HG03520 (cell line): Measurements from ENCODE around the gene UBXN7.
"Not testable (repeated sequence)": the region's sequence is repeated elsewhere in the genome, so short reads cannot be mapped to it uniquely, and the experiment has no call there.

Experiments
- ATAC-seq: cut with Tn5 transposase; IDR thresholded peaks from one replicate; pipeline ENCODE4 v1.9.1; 2021; ENCODE audit warnings: mild to moderate bottlenecking, moderate library complexity; ENCODE audit not compliant: unreplicated experiment

UBXN7 gene

DNA sequence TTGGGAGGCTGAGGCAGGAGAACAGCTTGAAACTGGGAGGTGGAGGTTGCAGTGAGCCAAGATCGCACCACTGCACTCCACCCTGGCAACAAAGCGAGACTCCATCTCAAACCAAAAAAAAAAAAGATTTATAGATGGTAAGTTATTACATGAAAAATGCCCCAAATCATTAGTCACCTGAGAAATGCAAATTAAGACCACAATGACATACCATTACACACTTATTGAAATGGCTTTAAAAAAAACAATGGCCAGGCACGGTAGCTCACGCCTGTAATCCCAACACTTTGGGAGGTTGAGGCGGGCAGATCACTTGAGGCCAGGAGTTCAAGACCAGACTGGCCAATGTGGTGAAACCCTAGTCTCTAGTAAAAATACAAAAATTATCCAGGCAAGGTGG lies 10.6 kb downstream of the UBXN7 start:
- ATAC-seq, result not testable (repeated sequence)

DNA sequence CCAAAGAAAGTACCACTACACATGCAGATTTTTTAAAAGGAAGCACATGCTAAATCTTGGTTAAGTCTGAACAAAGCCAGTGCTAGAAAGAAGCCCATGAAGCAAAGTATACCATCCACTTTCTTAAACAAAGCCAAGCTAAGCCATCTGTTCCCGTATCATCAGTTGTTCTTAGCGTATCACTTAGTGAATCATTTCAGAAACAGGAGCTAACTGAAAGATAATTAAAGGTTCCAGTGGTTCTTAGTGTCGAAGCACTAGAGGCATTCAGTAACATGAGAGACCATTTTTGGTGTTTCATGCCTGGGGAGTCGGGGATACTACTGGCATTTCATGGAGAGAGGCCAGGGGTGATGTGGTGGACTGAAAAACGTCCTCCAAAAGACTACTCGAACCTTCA lies 12.8 kb downstream of the UBXN7 start:
- ATAC-seq, result no peak

DNA sequence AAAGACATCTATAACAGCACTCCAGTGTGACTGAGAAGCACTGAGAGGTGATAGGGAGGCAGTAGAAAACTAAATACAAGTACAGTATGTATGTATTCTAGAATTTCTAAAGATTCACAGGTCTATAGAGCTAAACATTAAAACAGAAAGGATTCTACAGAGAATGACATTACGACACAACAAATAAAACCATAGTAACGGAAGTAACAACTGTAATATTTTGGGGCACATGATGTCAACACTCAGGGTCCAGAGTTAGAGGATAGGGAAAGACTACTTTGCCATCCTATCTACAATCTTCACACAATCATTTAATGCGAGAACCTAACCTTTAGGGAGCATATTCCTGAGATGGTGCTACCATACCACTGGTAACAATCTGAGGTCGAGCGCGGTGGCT lies 13.6 kb downstream of the UBXN7 start:
- no peak for ATAC-seq

DNA sequence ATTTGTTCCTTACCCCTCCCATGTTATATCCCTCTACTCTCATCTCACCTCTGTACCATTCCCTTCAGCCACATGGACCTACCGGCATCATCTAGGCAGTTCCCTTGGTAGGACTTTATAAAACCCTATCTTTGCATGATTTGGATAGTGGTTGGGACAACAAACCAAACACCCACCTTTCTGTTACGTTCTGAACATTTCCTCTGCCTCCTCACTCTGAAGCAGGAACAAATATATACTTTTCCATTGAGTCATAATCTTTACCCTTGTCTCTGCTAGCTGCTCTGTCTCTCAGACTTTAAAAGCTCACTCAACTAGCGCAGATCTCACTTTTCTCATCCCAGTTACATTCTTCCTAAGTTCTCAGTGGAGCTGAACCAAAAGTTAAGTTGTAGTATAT lies 17.8 kb downstream of the UBXN7 start:
- ATAC-seq, result no peak

DNA sequence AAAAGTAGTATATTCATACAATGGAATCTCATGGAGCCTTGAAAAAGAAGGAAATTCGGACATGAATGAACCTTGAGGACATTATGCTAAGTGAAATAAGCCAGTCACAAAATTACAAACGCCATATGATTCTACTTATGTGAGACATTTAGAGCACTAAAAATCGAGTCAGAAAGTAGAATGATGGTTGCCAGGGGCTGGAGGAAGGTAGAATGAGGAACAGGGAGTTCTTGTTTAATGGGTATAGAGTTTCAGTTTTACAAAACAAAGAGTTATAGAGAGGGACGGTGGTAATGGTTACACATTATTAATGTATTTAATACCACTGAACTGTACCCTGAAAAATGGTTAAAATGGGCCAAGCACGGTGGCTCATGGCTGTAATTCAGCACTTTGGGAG lies 19.5 kb downstream of the UBXN7 start:
- ATAC-seq, result no peak

DNA sequence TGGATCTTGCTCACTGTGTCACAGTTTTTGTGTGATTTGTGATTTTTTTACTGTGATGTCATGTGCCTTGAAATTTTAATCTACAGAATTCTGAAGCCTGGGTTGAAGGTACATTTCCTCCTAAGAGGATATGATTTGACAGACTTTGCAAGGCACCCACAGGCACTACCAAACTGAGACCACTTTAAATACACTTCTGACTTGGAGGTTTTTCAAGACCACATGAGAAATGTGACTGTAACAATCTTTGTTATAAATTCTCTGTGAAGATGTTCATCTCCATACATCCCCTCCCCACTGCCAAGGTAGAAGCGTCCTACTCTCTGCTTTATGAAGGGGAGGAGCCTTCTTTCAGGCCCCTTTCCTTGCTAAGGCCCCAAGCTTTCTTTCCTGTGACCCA lies 22.8 kb downstream of the UBXN7 start:
- ATAC-seq, result no peak

DNA sequence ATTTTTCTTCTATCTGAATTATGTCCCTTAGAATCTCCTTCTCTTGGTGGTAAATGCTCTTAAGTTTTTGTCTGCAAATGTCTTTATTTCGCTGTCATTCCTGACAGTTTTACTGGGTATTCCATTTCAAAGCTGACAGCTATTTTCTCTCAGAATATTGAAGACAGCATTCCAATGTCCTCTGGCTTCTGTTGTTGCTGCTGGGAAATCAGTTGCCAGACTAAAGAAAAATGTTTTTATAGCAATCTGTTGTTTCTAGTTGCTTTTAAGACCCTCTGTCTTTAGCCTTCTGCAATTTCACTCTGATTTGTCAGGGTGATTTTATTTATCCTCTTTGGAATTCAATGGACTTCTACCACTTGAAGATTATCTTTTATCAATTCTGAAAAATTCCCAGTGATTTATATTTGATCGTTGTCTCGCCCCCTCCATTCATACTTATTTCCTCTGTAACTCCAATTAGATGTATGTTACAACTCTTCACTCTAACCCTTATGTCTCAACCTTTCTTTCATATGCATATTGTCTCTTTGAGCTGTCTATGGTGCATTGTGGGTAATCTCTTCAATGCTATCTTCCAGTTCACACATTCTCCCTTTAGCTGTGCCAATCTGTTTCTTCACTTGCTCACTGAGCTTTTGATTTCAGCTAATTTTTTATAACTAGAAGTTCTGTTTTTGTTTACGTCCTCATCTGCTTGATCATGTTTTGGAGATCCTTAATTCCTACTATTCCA lies 23.5 kb downstream of the UBXN7 start:
- no peak for ATAC-seq

DNA sequence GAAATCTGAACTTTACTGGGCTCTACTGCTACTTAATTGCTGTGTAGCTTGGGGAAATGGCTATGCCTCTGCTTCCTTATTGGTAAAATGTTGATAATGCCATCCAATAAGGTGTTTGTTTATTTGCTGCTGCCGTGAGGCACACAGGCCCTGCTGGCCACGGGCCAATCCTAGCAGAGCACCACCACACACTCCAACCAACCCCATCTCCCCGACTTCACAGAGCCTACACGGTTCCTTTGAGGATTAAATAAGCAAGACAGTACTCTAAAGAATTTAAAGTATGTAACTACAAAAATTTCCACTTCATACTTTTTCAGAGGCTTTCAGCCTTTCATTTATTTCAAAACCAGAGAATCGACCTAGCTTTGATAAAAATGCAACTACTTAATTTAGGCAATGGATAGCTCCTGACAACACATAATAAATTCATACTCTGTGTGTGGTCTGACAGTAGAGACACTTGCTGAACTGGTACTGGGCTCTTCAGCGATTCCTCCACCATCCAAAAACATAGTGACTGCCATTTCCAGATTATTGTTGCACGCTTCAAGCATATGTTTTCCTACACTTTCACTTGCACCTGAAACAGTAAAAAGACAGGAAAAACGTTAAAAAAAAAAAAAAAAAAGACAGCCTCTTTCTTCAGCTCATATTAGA lies 25.3 kb downstream of the UBXN7 start:
- ATAC-seq, result no peak

DNA sequence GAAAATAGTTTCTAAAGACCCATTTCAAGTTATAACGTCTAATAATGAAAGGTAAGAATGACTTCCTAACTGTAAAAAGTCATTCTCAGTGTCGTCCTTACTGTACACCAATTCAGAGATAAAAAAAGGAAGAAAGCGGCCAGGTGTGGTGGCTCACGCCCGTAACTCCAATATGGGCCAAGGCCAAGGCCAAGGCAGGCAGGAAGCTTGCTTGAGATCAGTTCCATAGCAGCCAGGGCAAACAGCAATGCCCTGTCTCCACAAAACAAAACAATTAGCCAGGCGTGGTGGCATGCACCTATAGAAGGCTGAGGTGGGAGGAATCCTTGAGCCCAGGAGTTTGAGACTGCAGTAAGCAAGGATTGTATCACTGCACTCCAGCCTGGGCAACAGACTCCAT lies 31.9 kb downstream of the UBXN7 start:
- no peak for ATAC-seq

DNA sequence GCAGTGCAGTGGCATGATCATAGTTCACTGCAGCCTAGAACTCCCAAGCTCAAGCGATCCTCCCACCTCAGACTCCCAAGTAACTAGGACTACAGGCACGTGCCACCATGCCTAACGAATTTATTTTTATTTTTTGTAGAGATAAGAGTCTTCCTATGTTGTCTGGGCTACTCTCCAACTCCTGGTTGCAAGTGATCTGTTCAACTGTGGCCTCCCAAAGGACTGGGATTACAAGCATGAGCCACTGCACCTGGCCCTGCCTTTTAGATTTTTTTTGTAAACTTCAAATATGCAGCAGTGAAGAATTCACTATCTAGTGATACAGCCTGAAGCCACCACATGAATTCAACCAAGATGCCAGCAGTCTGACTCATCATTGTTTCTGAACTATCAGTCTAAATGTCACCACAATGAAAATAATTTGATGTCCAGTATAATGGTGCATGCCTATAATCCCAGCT lies 32.7 kb downstream of the UBXN7 start:
- ATAC-seq, result no peak

DNA sequence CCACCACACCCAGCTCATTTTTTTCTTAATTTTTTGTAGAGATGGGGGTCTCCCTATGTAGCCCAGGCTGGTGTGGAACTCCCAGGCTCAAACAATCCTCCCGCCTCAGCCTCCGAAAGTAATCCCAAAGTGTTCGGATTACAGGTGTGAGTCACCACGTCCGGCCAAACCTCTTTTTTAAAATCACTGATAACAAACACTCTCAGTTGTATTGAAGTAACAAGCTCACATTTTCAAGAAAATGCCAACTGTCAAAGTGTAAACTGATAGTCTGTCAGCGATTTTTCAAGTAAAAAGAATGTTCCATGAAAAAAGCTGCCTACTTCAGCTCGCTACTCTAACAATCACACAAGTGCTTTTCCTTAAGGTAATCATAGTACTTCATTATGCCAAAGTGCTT lies 33.4 kb downstream of the UBXN7 start:
- ATAC-seq, result no peak

DNA sequence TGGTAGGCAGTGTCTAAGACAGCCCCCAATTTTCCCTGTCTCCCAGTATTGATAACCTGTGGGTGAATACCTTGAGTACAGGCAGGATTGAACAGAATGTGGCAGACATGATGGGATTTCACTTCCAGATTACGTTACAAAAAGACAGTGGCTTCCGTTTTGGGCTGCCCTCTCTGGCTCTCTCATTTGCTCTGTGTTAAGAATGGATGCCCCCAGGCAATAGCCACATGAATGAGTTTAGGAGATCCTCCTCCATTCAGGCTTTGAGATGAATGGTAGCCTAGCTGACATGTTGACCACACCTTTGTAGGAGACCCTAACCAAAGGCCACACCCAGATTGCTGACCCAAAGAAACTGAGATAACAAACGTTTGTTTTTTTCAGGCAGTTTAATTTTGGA lies 34.3 kb downstream of the UBXN7 start:
- ATAC-seq, result no peak

DNA sequence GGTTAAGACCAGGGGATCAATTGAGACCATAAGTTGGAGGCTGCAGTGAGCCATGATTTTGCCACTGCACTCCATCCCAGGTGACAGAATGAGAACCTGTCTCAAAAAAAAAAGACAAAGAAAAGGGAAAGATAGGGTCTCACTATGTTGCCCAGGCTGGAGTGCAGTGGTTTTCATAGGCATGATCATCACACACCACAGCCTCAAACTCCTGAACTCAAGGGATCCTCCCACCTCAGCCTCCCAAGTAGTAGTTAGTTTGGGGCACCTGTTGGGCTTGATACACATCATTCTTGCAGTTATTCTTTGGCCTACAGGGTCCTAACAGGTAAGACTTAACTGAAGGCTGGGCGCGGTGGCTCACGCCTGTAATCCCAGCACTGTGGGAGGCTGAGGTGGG lies 42.1 kb downstream of the UBXN7 start:
- ATAC-seq, result no peak

DNA sequence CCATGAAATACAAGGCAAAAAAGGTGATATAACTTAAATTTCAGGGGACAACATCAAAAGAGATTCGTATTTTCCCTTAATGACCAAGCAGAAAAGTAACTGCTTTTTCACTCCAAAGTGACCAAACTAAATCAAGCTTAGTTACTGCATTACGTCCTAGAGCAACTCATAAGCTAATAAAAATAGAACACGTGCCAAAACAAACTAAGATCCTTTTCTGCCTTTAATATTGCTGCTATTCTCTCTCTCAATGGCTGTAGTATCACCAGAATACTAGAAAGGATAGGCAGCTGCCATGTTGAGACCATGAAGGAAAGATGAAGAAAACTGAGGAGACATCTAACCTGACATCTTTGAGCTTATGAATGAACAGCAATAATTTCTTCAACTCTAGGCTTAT lies 43.3 kb downstream of the UBXN7 start:
- no peak for ATAC-seq

DNA sequence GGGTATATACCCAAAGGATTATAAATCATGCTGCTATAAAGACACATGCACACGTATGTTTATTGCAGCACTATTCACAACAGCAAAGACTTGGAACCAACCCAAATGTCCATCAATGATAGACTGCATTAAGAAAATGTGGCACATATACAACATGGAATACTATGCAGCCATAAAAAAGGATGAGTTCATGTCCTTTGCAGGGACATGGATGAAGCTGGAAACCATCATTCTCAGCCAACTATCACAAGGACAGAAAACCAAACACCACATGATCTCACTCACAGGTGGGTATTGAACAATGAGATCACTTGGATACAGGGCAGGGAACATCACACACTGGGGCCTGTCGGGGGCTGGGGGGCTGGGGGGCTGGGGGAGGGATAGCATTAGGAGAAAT lies 44.3 kb downstream of the UBXN7 start:
- ATAC-seq, result not testable (repeated sequence)

DNA sequence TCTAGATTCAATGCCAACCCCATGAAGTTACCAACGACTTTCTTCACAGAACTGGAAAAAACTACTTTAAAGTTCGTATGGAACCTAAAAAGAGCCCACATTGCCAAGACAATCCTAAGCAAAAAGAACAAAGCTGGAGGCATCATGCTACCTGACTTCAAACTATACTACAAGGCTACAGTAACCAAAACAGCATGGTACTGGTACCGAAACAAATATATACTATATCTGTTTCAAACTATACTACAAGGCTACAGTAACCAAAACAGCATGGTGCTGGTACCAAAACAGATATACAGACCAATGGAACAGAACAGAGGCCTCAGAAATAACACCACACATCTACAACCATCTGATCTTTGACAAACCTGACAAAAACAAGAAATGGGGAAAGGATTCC lies 45.4 kb downstream of the UBXN7 start:
- ATAC-seq, result not testable (repeated sequence)

DNA sequence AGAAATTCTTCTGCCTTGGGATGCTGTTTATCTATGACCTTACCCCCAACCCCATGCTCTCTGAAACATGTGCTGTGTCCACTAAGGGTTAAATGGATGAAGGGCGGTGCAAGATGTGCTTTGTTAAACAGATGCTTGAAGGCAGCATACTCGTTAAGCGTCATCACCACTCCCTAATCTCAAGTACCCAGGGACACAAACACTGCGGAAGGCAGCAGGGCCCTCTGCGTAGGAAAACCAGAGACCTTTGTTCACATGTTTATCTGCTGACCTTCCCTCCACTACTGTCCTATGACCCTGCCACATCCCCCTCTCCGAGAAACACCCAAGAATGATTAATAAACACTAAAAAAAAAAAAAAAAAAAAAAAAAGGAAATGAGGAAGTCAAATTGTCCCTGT lies 46.2 kb downstream of the UBXN7 start:
- not testable (repeated sequence) for ATAC-seq

DNA sequence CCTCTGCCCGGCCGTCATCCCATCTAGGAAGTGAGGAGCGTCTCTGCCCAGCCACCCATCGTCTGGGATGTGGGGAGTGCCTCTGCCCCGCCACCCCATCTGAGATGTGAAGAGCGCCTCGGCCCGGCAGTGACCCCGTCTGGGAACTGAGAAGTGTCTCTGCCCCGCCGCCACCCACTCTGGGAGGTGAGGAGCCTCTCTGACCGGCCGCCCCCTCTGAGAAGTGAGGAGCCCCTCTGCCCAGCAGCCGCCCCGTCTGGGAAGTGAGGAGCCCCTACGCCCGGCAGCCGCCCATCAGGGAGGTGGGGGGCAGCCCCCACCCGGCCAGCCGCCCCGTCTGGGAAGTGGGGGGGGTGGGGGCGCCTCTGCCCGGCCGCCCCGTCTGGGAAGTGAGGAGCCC lies 46.8 kb downstream of the UBXN7 start:
- ATAC-seq, result not testable (repeated sequence)

DNA sequence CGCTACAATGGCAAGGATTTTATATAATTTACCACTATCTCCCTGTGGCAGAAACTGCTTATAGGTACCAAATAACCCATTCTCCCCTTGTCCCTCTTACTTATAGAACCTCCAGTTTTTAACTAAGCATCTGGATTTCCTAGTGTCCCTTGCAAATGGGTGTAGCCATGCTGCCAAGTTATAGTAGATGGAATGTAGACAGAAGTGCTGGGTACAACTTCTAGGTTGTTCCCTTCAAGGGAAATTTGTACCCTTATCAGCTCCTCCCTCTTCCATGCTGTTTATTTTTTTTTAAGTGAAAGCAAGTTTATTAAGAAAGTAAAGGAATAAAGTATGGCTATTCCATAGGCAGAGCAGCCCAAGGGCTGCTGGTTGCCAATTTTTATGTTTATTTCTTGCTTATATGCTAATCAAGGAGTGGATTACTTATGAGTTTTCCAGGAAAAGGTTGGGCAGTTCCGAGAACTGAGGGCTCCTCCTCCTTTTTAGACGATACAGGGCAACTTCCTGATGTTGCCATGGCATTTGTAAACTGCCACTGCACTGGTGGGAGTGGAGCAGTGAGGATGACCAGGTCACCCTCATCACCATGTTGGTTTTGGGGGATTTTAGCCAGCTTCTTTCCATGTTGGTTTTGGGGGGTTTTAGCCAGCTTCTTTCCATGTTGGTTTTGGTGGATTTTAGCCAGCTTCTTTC lies 53.9 kb downstream of the UBXN7 start:
- ATAC-seq, result no peak

DNA sequence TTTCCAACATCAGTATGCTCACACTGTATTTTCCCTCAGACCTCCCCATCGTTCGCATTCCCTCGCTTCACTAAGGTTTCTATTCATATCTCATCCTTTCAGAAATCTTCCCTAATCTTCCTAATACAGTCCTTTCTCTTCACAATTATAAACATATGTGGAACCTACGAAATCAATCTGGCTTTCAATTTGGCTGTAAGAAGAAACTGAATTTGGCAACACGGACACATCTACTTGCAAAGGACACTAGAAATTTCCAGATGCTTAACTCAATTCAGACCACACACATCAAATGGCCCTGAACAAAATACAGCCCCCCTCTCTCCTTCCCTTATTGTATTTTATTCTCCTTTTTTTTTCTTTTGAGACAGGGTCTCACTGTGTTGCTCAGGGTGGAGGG lies 54.9 kb downstream of the UBXN7 start:
- ATAC-seq, result no peak

DNA sequence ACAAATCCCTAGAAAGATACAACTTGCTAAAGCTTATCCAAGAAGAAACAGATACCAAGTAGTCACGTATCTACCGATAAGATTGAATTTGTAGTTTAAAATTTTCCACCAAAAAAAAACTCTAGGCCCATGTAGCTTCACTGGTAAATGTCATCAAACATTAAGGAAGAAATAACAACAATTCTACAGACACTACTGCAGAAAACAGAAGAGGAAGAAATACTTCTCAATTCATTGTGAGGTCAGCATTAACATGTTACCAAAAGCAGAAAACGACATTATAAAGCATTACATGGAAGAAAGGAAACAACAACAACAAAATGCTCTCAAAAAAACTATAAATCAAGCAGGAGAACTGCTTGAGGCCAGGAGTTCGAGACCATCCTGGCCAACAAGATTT lies 66.5 kb downstream of the UBXN7 start:
- ATAC-seq, result no peak

DNA sequence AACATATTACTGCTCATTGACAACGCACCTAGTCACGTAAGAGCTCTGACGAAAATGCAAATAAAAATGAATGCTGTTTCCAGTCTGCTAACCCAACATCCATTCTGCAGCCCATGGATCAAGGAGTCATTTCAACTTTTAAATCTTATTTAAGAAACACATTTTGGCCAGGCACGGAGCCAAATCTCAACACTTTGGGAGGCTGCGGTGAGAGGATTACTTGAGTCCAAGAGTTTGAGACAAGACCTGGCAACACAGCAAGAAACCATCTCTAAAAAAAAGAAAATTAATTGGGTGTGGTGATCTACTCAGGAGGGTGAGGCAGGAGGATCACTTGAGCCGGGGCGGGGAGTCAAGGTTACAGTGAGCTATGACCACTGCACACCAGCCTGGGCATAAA lies 71.6 kb downstream of the UBXN7 start:
- ATAC-seq, result no peak
